ENCODE measurements around the gene C1orf21. TPM values are rescaled to one million over a fixed set of nuclear protein-coding genes. Genes with fewer than 3 reads are reported as not detected.

C1orf21 gene
- total and polyA plus RNA-seq, 2 donors (not counting 3 experiments of a cell fraction or from before 2014, with no cell fraction given), result 0.79 to 8.5 TPM

DNA sequence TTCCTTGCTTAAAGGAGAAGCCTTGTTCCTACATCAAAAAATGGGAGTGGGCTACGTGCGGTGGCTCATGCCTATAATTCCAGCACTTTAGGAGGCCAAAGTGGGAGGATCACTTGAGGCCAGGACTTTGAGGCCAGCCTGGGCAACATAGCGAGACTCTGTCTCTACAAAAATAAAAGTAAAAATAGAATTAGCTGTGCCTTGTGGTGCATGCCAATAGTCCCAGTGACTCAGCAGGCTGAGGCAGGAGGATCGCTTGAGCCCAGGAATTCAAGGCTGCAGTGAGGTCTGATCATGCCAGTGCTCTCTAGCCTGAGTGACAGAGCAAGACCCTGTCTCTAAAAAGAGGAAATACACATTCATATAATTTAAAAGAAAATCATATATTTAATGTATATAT is 127.1 kb downstream of the C1orf21 start:
- FAIRE-seq, result no peak

More for the DNA sequence above, 127.1 kb downstream of the C1orf21 start:
- H3K4me1 ChIP-seq (ENCODE audit: control insufficient read depth, extremely low read depth, insufficient read depth, low read length), result no peaks in the 10 kb centered on the region
- ChIA-PET POLR2A (no interaction called here), CTCF (no interaction called here)
- dilution Hi-C loops (cut with MboI; ENCODE audit: extremely low pct_ligation_motif_present, low sequenced_read_pairs), result no loop called here
- H3K27me3 ChIP-seq (ENCODE audit: control insufficient read depth in 2 of 2, insufficient read depth in 2 of 2, low read length in 2 of 2), result no peaks in the 10 kb centered on the region
- no peak for DNase-seq (ENCODE audit: low read depth, low spot score)
- BruUV-seq (replicated peaks), result no TSS peak
- no peak overlapping the region for H3K4me2 ChIP-seq (ENCODE audit: insufficient read depth, low read length)
- TF ChIP-seq, protein P1, sequence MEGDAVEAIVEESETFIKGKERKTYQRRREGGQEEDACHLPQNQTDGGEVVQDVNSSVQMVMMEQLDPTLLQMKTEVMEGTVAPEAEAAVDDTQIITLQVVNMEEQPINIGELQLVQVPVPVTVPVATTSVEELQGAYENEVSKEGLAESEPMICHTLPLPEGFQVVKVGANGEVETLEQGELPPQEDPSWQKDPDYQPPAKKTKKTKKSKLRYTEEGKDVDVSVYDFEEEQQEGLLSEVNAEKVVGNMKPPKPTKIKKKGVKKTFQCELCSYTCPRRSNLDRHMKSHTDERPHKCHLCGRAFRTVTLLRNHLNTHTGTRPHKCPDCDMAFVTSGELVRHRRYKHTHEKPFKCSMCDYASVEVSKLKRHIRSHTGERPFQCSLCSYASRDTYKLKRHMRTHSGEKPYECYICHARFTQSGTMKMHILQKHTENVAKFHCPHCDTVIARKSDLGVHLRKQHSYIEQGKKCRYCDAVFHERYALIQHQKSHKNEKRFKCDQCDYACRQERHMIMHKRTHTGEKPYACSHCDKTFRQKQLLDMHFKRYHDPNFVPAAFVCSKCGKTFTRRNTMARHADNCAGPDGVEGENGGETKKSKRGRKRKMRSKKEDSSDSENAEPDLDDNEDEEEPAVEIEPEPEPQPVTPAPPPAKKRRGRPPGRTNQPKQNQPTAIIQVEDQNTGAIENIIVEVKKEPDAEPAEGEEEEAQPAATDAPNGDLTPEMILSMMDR (IDR thresholded peaks at IDR 0.05; ENCODE audit: extremely low read depth in 1 of 2, insufficient read depth in 1 of 2, low read depth in 1 of 2, low read length in 2 of 2), result no peak
- TF ChIP-seq EZH2 (IDR thresholded peaks at IDR 0.05; ENCODE audit: borderline replicate concordance, low read depth, low read length, severe bottlenecking) (no peak), POLR2AphosphoS5 (IDR thresholded peaks at IDR 0.05; ENCODE audit: insufficient read depth, low read depth, low read length) (no peak), POLR2A (IDR thresholded peaks at IDR 0.05; ENCODE audit: low read depth, low read length) (no peak), GATA2 (IDR thresholded peaks at IDR 0.05; ENCODE audit: insufficient read depth, insufficient read length, low read depth, low read length) (no peak), FOS (IDR thresholded peaks at IDR 0.05; ENCODE audit: borderline replicate concordance, insufficient read depth, low read length) (no peak), JUN (IDR thresholded peaks at IDR 0.05; ENCODE audit: borderline replicate concordance, insufficient read depth, insufficient read length, low read depth) (no peak), MYC (IDR thresholded peaks at IDR 0.05; ENCODE audit: low read depth, low read length) (no peak)
- TF ChIP-seq, protein P2, sequence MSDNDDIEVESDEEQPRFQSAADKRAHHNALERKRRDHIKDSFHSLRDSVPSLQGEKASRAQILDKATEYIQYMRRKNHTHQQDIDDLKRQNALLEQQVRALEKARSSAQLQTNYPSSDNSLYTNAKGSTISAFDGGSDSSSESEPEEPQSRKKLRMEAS (IDR thresholded peaks at IDR 0.05; ENCODE audit: insufficient read depth, insufficient read length), result no peak
- no peak overlapping the region for H3K4me3 ChIP-seq (replicated peaks in 1 of 3; ENCODE audit: insufficient read depth in 1 of 3, low read depth in 1 of 3, low read length in 3 of 3)
- H4K20me1 ChIP-seq (replicated peaks; ENCODE audit: control insufficient read depth, extremely low read depth, insufficient read depth, low read length), result no peaks in the 10 kb centered on the region
- H2AFZ ChIP-seq (ENCODE audit: low read depth, low read length), result no peak overlapping the region
- no peaks in the 10 kb centered on the region for H3K36me3 ChIP-seq (ENCODE audit: control insufficient read depth in 2 of 2, extremely low read depth in 1 of 2, insufficient read depth in 2 of 2, low read length in 2 of 2)
- H3K9me3 ChIP-seq (replicated peaks; ENCODE audit: control insufficient read depth, insufficient read depth, low read length), result no peaks in the 10 kb centered on the region
- H3K79me2 ChIP-seq (ENCODE audit: control insufficient read depth, insufficient read depth, low read length), result no peaks in the 10 kb centered on the region
- no peak overlapping the region for H3K9ac ChIP-seq (replicated peaks; ENCODE audit: extremely low read depth, insufficient read depth, low read length)
- intact Hi-C loops (cut with micrococcal nuclease), result no loop called here
- H3K9me1 ChIP-seq (replicated peaks; ENCODE audit: control insufficient read depth, extremely low read depth, insufficient read depth, low read length), result no peaks in the 10 kb centered on the region
- H3K27ac ChIP-seq (ENCODE audit: insufficient read depth, low read depth, low read length), result no peak overlapping the region
